Measurements from ENCODE around the gene ITPRID1.
"Not testable (repeated sequence)": the region's sequence is repeated elsewhere in the genome, so short reads cannot be mapped to it uniquely, and the experiment has no call there.

Gene ITPRID1

DNA sequence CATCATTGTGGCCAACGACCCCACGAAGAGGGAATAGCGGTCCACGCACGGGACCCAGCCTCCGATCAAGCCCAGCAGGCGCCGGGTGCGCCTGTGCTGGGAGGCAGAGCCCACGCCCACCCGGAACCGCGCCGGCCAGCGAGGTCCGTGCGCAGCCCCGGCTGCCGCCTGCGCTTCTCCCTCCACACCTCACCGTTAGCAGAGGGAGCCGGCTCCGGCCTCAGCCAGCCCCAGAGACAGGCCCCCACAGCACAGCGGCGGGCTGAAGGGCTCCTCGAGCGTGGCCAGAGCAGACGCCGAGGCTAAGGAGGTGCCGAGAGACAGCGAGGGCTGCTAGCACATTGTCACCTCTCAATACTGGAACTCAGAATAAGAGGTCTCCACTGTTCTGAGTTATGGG, 3.6 kb downstream of the ITPRID1 start:
- Histone ChIP-seq H3K9me3 (ENCODE audit: control insufficient read depth, low read depth, low read length) (no peaks in the 10 kb centered on the region), H3K9ac (ENCODE audit: low read length) (no peak overlapping the region), H3K4me3 (ENCODE audit: low read length) (no peak overlapping the region), H3K27me3 (ENCODE audit: control insufficient read depth, insufficient read depth, low read length) (no peaks in the 10 kb centered on the region), H3K4me1 (ENCODE audit: control insufficient read depth, low read depth, low read length) (no peaks in the 10 kb centered on the region), H3K36me3 (ENCODE audit: control insufficient read depth, low read depth, low read length) (no peaks in the 10 kb centered on the region), H3K27ac (ENCODE audit: low read length) (no peak overlapping the region)

DNA sequence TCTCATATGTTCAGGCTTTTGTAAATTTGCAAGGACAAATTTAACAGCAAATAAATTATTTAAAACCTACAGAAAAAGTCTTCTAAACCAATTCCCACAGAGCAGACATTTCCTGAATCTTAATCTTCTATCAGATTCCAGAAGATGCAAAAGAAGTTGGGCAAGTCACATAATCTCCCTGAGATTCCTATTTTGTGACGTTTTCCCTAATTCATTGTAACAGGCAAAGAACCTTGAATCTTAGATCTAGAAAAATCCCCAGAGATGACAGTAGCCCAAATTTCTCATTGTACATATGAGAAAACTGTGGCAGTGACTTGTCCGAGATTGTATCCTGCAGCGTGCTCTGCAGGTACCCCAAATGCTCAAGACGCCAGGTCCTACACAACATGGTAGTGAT, 4.9 kb downstream of the ITPRID1 start:
- Histone ChIP-seq H3K27ac (ENCODE audit: low read length) (no peak overlapping the region), H3K4me1 (ENCODE audit: control insufficient read depth, low read depth, low read length) (no peaks in the 10 kb centered on the region), H3K36me3 (ENCODE audit: control insufficient read depth, low read depth, low read length) (no peaks in the 10 kb centered on the region), H3K4me3 (ENCODE audit: low read length) (no peak overlapping the region), H3K27me3 (ENCODE audit: control insufficient read depth, insufficient read depth, low read length) (no peaks in the 10 kb centered on the region), H3K9ac (ENCODE audit: low read length) (no peak overlapping the region), H3K9me3 (ENCODE audit: control insufficient read depth, low read depth, low read length) (no peaks in the 10 kb centered on the region)

DNA sequence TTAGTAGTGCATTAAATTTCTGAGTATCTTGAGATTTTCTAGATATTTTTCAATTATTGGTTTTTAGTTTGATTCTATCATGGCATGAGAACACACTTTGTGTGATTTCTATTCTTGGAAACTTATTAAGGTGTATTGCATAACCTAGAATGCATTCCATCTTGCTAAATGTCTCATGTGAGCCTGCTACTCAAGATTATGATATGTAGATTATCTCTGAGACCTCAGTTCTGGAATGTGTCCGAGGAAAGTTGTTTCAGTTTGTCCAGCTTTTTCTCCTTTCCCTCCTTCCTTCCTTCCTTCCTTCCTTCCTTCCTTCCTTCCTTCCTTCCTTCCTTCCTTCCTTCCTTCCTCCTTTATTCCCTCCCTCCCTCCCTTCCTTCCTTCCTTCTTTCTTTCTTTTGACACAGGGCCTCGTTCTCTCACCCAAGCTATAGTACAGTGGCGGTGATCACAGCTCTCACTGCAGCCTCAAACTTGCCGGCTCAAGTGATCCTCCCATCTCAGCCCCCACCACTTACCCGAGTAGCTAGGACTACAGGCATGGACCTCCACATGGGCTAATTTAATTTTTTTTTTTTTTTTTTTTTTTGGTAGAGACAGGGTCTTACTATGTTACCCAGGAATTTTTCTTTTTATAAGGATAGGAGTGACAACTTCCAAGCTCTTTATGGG, 7.6 kb downstream of the ITPRID1 start:
- Histone ChIP-seq H3K27me3 (ENCODE audit: control insufficient read depth, insufficient read depth, low read length) (no peaks in the 10 kb centered on the region), H3K9me3 (ENCODE audit: control insufficient read depth, low read depth, low read length) (no peaks in the 10 kb centered on the region), H3K27ac (ENCODE audit: low read length) (no peak overlapping the region), H3K4me1 (ENCODE audit: control insufficient read depth, low read depth, low read length) (no peaks in the 10 kb centered on the region), H3K36me3 (ENCODE audit: control insufficient read depth, low read depth, low read length) (no peaks in the 10 kb centered on the region), H3K9ac (ENCODE audit: low read length) (no peak overlapping the region), H3K4me3 (ENCODE audit: low read length) (no peak overlapping the region)

DNA sequence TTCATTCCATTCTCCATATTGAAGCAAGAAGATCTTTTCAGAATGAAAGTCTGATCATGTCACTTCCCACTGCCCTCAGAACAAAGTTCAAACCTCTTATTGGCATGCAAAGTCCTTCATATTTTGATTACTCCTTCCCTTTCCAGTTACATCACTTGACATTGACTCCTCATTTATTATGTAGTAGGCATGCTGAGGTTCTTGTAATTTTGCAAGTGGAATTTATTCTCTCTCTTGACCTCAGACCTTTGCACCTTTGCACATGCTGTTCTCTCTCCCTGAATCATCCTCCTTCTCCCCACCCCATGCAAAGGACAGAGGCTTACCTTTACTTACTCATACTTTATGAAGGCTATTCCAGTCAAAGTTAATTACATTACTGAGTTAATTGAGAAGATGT, 13.0 kb downstream of the ITPRID1 start:
- H3K9ac ChIP-seq (ENCODE audit: low read length), result no peak overlapping the region
- no peak overlapping the region for H3K4me3 ChIP-seq (ENCODE audit: low read length)
- H3K27me3 ChIP-seq (ENCODE audit: control insufficient read depth, insufficient read depth, low read length), result no peaks in the 10 kb centered on the region
- no peaks in the 10 kb centered on the region for H3K4me1 ChIP-seq (ENCODE audit: control insufficient read depth, low read depth, low read length)
- H3K36me3 ChIP-seq (ENCODE audit: control insufficient read depth, low read depth, low read length), result no peaks in the 10 kb centered on the region
- H3K27ac ChIP-seq (ENCODE audit: low read length), result no peak overlapping the region
- no peaks in the 10 kb centered on the region for H3K9me3 ChIP-seq (ENCODE audit: control insufficient read depth, low read depth, low read length)

DNA sequence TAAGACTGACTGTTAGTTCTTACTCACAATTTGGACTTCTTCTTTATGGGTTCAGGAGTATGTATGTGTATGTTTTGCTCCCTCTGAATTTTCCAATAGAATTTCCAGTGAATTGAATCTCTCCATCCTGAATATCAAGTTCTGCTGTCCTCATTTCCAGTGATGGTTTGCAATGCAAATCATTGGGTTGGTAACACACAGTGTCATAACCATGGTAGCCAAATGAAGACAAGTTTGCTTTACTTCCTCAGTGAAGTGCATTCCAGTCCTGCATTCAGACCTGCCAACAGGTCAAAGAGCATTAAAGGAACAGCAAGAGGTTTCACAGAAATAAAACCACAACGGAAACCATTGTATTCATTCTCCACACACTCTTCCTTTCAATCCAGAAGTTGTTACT, 15.2 kb downstream of the ITPRID1 start:
- no peak overlapping the region for H3K4me3 ChIP-seq (ENCODE audit: low read length)
- H3K27me3 ChIP-seq (ENCODE audit: control insufficient read depth, insufficient read depth, low read length), result no peaks in the 10 kb centered on the region
- no peaks in the 10 kb centered on the region for H3K9me3 ChIP-seq (ENCODE audit: control insufficient read depth, low read depth, low read length)
- no peak overlapping the region for H3K27ac ChIP-seq (ENCODE audit: low read length)
- H3K9ac ChIP-seq (ENCODE audit: low read length), result no peak overlapping the region
- no peaks in the 10 kb centered on the region for H3K36me3 ChIP-seq (ENCODE audit: control insufficient read depth, low read depth, low read length)
- H3K4me1 ChIP-seq (ENCODE audit: control insufficient read depth, low read depth, low read length), result no peaks in the 10 kb centered on the region

DNA sequence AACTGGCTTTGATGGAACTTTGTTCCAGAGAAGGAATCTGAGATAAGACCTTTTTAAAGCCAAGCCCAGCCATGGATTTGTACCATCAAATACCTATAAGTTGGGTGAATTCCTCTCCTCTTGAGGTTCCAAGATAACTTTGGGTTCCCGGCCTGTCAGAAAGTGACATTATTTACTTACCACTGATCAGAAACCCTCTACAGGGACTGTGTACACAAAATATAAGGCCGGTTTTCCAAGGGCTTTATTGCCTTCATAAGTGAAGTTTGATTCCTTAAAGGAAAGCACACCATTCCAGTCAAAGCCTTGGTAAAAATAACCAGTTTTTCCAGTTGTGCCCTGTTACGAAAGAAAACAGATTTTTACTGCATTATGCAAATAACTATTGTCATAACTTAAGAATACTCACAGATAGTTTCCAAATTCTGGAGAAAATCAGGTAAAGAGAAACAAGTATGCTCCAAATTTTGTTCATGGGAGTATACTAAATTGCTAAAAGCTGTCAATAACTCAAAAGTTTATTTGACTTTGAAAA, 26.8 kb downstream of the ITPRID1 start:
- not testable (repeated sequence) for H3K27ac ChIP-seq (ENCODE audit: low read length); H3K9me3 ChIP-seq (ENCODE audit: control insufficient read depth, low read depth, low read length); H3K36me3 ChIP-seq (ENCODE audit: control insufficient read depth, low read depth, low read length); H3K4me3 ChIP-seq (ENCODE audit: low read length); H3K27me3 ChIP-seq (ENCODE audit: control insufficient read depth, insufficient read depth, low read length); H3K4me1 ChIP-seq (ENCODE audit: control insufficient read depth, low read depth, low read length); H3K9ac ChIP-seq (ENCODE audit: low read length)

DNA sequence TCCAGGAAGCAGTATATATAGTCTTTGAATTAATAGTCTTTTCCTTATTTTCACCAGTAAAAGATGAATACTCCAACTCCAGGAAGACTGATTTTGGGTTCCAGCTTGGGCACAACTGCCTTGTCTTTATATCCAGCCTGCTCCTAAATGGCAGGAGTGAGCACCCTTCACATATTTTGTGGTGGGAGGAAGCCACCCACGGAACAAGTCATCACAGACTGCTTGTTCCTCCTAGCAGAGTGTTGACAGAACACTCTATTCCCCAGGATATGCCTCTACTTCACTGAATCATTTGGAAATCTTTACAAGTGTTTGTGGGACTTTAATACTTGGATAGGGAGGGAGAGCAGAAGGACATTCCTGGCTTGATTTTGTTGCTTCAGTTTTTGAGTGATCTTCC, 31.7 kb downstream of the ITPRID1 start:
- Histone ChIP-seq H3K27ac (ENCODE audit: low read length) (no peak overlapping the region), H3K9ac (ENCODE audit: low read length) (no peak overlapping the region), H3K4me1 (ENCODE audit: control insufficient read depth, low read depth, low read length) (no peaks in the 10 kb centered on the region), H3K27me3 (ENCODE audit: control insufficient read depth, insufficient read depth, low read length) (no peaks in the 10 kb centered on the region), H3K36me3 (ENCODE audit: control insufficient read depth, low read depth, low read length) (no peaks in the 10 kb centered on the region), H3K4me3 (ENCODE audit: low read length) (no peak overlapping the region), H3K9me3 (ENCODE audit: control insufficient read depth, low read depth, low read length) (no peaks in the 10 kb centered on the region)

DNA sequence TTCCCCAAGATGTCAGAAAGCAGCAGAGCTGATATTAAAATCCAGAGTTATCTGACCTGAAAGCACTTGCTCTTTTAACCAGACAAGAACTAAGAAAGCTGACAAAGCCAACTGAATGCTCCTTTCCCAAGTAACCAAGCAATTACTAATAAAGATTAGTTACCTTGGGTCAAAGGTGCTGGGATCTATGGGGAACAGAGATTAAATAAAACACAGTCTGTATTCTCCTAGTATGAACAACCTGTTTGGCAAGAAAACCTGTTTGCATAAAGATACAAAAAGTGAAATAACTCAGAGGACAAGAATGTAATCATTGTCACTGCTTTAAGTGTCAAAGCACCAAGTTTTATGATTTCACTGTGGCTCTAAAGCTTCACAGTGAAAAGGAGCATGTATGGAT, 35.7 kb downstream of the ITPRID1 start:
- no peaks in the 10 kb centered on the region for H3K36me3 ChIP-seq (ENCODE audit: control insufficient read depth, low read depth, low read length)
- no peak overlapping the region for H3K4me3 ChIP-seq (ENCODE audit: low read length)
- H3K9ac ChIP-seq (ENCODE audit: low read length), result no peak overlapping the region
- H3K4me1 ChIP-seq (ENCODE audit: control insufficient read depth, low read depth, low read length), result peaks cover 10% of the 10 kb centered on the region
- H3K27me3 ChIP-seq (ENCODE audit: control insufficient read depth, insufficient read depth, low read length), result no peaks in the 10 kb centered on the region
- H3K9me3 ChIP-seq (ENCODE audit: control insufficient read depth, low read depth, low read length), result no peaks in the 10 kb centered on the region
- no peak overlapping the region for H3K27ac ChIP-seq (ENCODE audit: low read length)

DNA sequence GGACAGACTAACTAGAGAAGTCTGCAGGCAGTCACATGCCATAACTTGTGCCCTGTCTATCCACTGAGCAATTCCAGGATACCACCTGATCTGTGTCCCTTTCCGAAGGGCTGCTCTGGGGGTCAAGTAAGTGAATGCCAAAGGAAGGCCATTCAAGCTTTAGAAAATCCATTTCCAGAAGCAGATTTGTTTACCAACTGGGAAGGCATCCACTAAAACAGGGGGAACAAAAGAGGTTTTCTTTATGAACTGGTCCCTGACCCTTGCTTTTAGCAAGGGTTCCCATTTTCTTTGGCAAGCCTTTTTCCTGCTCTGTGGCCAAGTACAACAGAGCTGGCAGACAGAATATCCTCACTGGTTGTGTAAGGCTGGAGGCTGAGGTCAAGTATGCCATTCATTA, 36.5 kb downstream of the ITPRID1 start:
- Histone ChIP-seq H3K9ac (ENCODE audit: low read length) (no peak overlapping the region), H3K27me3 (ENCODE audit: control insufficient read depth, insufficient read depth, low read length) (no peaks in the 10 kb centered on the region), H3K4me1 (ENCODE audit: control insufficient read depth, low read depth, low read length) (peaks cover 10% of the 10 kb centered on the region), H3K4me3 (ENCODE audit: low read length) (no peak overlapping the region), H3K27ac (ENCODE audit: low read length) (no peak overlapping the region), H3K9me3 (ENCODE audit: control insufficient read depth, low read depth, low read length) (no peaks in the 10 kb centered on the region), H3K36me3 (ENCODE audit: control insufficient read depth, low read depth, low read length) (no peaks in the 10 kb centered on the region)

DNA sequence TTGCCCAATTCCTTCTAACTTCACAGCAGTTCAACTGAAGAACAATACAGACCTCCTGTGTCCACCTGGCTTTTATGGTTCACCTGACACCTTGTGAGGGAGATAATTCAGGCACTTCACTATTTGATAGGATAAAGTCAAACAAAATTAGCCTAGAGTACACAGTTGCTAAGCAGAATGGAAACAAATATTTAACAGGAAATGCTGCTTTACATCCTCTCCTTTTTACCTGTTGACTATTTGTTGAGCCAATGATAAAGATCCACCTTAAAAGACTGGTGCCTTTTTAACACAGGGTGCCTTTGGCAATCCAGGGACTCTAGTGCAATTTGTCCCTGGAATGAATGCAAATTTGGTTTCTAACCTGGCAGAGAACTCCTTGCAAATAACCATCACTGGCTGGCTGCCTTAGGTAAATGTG, 39.8 kb downstream of the ITPRID1 start:
- Histone ChIP-seq H3K4me1 (ENCODE audit: control insufficient read depth, low read depth, low read length) (peaks cover 10% of the 10 kb centered on the region), H3K9ac (ENCODE audit: low read length) (no peak overlapping the region), H3K9me3 (ENCODE audit: control insufficient read depth, low read depth, low read length) (no peaks in the 10 kb centered on the region), H3K27me3 (ENCODE audit: control insufficient read depth, insufficient read depth, low read length) (no peaks in the 10 kb centered on the region), H3K36me3 (ENCODE audit: control insufficient read depth, low read depth, low read length) (no peaks in the 10 kb centered on the region), H3K4me3 (ENCODE audit: low read length) (no peak overlapping the region), H3K27ac (ENCODE audit: low read length) (no peak overlapping the region)

DNA sequence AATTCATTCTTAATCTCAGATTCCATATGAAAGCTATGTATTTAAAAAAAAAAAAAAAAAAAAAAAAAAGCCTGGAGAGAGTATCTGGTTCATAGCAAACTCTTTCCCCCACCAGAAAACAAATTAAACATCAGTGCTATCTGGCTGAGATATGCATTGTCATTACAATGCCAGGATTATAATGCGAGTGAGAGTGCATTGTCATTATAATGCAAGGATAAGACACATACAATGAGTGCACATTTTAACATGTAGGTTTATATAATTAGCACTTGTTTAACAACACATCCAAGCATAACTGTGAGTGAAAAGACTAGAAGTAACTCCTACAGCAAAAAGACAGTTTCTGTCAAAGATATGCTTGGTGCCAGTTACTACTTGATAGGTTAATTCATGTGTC, 48.1 kb downstream of the ITPRID1 start:
- no peak overlapping the region for H3K9ac ChIP-seq (ENCODE audit: low read length)
- H3K4me3 ChIP-seq (ENCODE audit: low read length), result no peak overlapping the region
- no peaks in the 10 kb centered on the region for H3K36me3 ChIP-seq (ENCODE audit: control insufficient read depth, low read depth, low read length)
- H3K4me1 ChIP-seq (ENCODE audit: control insufficient read depth, low read depth, low read length), result peaks cover 25% of the 10 kb centered on the region
- no peaks in the 10 kb centered on the region for H3K9me3 ChIP-seq (ENCODE audit: control insufficient read depth, low read depth, low read length)
- H3K27me3 ChIP-seq (ENCODE audit: control insufficient read depth, insufficient read depth, low read length), result peaks cover 4% of the 10 kb centered on the region
- no peak overlapping the region for H3K27ac ChIP-seq (ENCODE audit: low read length)

DNA sequence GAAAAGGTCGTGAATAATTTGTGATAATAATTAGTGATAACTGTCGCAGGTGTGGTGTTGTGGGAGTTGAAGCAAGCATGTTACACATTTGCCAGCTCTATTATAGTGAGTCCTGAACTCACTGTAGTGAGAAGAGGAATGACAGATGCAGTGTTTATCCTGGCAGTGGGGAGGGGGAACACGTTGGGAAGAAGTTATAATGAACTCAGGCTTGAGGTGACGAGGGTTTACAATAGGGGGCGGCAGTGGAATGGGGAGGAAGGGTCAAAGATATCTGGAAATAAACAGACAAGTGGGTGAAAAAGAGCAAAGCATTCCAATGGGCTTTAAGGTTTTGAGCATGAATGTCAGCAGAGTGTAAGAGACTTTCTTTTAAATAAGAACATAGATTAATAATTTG, 49.6 kb downstream of the ITPRID1 start:
- no peaks in the 10 kb centered on the region for H3K9me3 ChIP-seq (ENCODE audit: control insufficient read depth, low read depth, low read length)
- no peak overlapping the region for H3K4me3 ChIP-seq (ENCODE audit: low read length)
- H3K27me3 ChIP-seq (ENCODE audit: control insufficient read depth, insufficient read depth, low read length), result peaks cover 4% of the 10 kb centered on the region

More for the DNA sequence above, 49.6 kb downstream of the ITPRID1 start:
- Histone ChIP-seq H3K4me1 (ENCODE audit: control insufficient read depth, low read depth, low read length) (peaks cover 25% of the 10 kb centered on the region), H3K36me3 (ENCODE audit: control insufficient read depth, low read depth, low read length) (no peaks in the 10 kb centered on the region), H3K27ac (ENCODE audit: low read length) (no peak overlapping the region), H3K9ac (ENCODE audit: low read length) (no peak overlapping the region)
